Upper lobe of left lung (tissue), 6 donors: ENCODE data around the gene UNKL. TPM values are rescaled to one million over a fixed set of nuclear protein-coding genes. Genes with fewer than 3 reads are reported as not detected.
A peak's percentile ranks its signal among the peaks of the same experiment; 100 is the strongest.

Experiments
- ATAC-seq, 2 donors: fragments of 200-7000 bp; cut with Tn5 transposase; one replicate each; pipeline ENCODE4 v1.9.1; 2022; ENCODE audit warnings: mild to moderate bottlenecking in 2 of 2, moderate library complexity in 2 of 2; ENCODE audit not compliant: low FRiP score in 2 of 2
- DNase-seq, 2 donors: peaks; one replicate each; pipeline ENCODE4 v3.0.0-alpha.2; 2019 to 2020
- H3K27ac ChIP-seq, 4 donors: fragments of 200-600 bp; sonication (generic); one replicate each; pipeline ENCODE4 v1.5.1; 2016 to 2019
- H3K27me3 ChIP-seq, 4 donors: fragments of 200-600 bp; sonication (generic); one replicate each; pipeline ENCODE4 v1.5.1; 2017 to 2019
- H3K36me3 ChIP-seq, 4 donors: fragments of 200-600 bp; sonication (generic); one replicate each; pipeline ENCODE4 v1.5.1; 2016 to 2019
- H3K4me1 ChIP-seq, 4 donors: fragments of 200-600 bp; sonication (generic); one replicate each; pipeline ENCODE4 v1.5.1; 2018 to 2019
- H3K4me3 ChIP-seq, 4 donors: fragments of 200-600 bp; sonication (generic); one replicate each; pipeline ENCODE4 v1.5.1; 2017 to 2019; ENCODE audit warnings: mild to moderate bottlenecking in 2 of 4, moderate library complexity in 1 of 4
- H3K9me3 ChIP-seq, 4 donors: fragments of 200-600 bp; sonication (generic); one replicate each; pipeline ENCODE4 v1.5.1; 2018 to 2019
- CTCF ChIP-seq, 6 experiments: fragments of 450-650 bp in 4 of 6; fragments of 200-600 bp in 2 of 6; sonication (generic) in 2 of 6; IDR thresholded peaks; one replicate each; pipeline ENCODE4 v1.5.1; 2016 to 2019; ENCODE audit warnings: antibody characterized with exemption in 6 of 6
- EP300 ChIP-seq, 4 donors: sonication (generic); formaldehyde crosslinking; IDR thresholded peaks; one replicate each; pipeline ENCODE4 v1.5.1; 2017; ENCODE audit warnings: antibody characterized with exemption in 4 of 4, control low read depth in 2 of 4
- POLR2A ChIP-seq, 4 donors: fragments of 450-650 bp; IDR thresholded peaks; one replicate each; pipeline ENCODE4 v1.5.1; 2016 to 2017; ENCODE audit warnings: antibody characterized with exemption in 4 of 4, mild to moderate bottlenecking in 2 of 4
- POLR2AphosphoS5 ChIP-seq, 2 donors: sonication (generic); formaldehyde crosslinking; IDR thresholded peaks; one replicate each; pipeline ENCODE4 v1.5.1; 2017; ENCODE audit warnings: antibody characterized with exemption in 2 of 2
- WGBS, 2 donors: methylation state at CpG; one replicate each; pipeline ENCODE4 v1.1.5; 2017 to 2018; 5-methylcytosine and 5-hydroxymethylcytosine counted together
- total RNA-seq, 6 donors: library from RNA; depleted of rRNA in 4 of 6; stranded (reverse); fragments of >200 nt in 4 of 6; gene quantifications; one replicate each; pipeline versions ENCODE4 v1.1.0 to v1.2.1, GENCODE V29; 2016 to 2021
- donor health status: DM: no; HTN: no; CAD: no; lungs with moderate emphysema.
- donor health status: DM: no; HTN: yes; CAD: no; lungs with severe emphysema.

UNKL gene
- total RNA-seq, 6 donors from 2014 or later, result 7.6 to 83.8 (median 28.0) TPM

GRCh38 chr16:1395444-1396031 is 19.0 kb downstream of the UNKL start:
- WGBS, 2 donors, result 89 to 94% methylated on average over 11 to 22 of the region's 22 CpGs
- Histone ChIP-seq H3K4me1 (no peaks in the 10 kb centered on the region), H3K4me3 (no peak overlapping the region), H3K27ac (no peak overlapping the region), H3K9me3 (no peaks in the 10 kb centered on the region), H3K36me3 (peaks cover 26 to 87% (median 68%) of the 10 kb centered on the region in 4 donors), H3K27me3 (no peaks in the 10 kb centered on the region)
- ATAC-seq (no peak), DNase-seq (no peak)
- TF ChIP-seq EP300 (IDR thresholded peaks at IDR 0.05), result no peak
- no peak for TF ChIP-seq POLR2A (IDR thresholded peaks at IDR 0.05)
- no peak for TF ChIP-seq CTCF (IDR thresholded peaks at IDR 0.05)

- 91 to 93% methylated on average over 12 to 19 of the region's 19 CpGs for WGBS, 2 donors
- ATAC-seq (peak in 1 of 2 donors; percentile 14), DNase-seq (no peak)
- Histone ChIP-seq H3K4me1 (no peaks in the 10 kb centered on the region), H3K36me3 (peaks cover 29 to 87% (median 68%) of the 10 kb centered on the region in 4 donors), H3K27ac (no peak overlapping the region), H3K27me3 (no peaks in the 10 kb centered on the region), H3K9me3 (no peaks in the 10 kb centered on the region), H3K4me3 (no peak overlapping the region)
- no peak for TF ChIP-seq POLR2AphosphoS5 (IDR thresholded peaks at IDR 0.05)
- no peak for TF ChIP-seq EP300 (IDR thresholded peaks at IDR 0.05)
- TF ChIP-seq POLR2A (IDR thresholded peaks at IDR 0.05), result no peak
- no peak for TF ChIP-seq CTCF (IDR thresholded peaks at IDR 0.05)
Measured at GRCh38 chr16:1394367-1394951, 20.0 kb downstream of the UNKL start.

- Histone ChIP-seq H3K36me3 (peaks cover 22 to 87% (median 68%) of the 10 kb centered on the region in 4 donors), H3K9me3 (no peaks in the 10 kb centered on the region), H3K4me1 (no peaks in the 10 kb centered on the region), H3K27ac (no peak overlapping the region), H3K27me3 (no peaks in the 10 kb centered on the region), H3K4me3 (no peak overlapping the region)
- ATAC-seq, result no peak
- TF ChIP-seq EP300 (IDR thresholded peaks at IDR 0.05) (no peak), POLR2AphosphoS5 (IDR thresholded peaks at IDR 0.05) (no peak), POLR2A (IDR thresholded peaks at IDR 0.05) (no peak), CTCF (IDR thresholded peaks at IDR 0.05) (no peak)
- DNase-seq, result no peak
- WGBS, 2 donors, result 95% methylated on average over 11 to 15 of the region's 21 CpGs
Measured at GRCh38 chr16:1393613-1394176, 20.8 kb downstream of the UNKL start.

GRCh38 chr16:1392826-1393225 is 21.7 kb downstream of the UNKL start:
- Histone ChIP-seq H3K27me3 (no peaks in the 10 kb centered on the region), H3K4me3 (no peak overlapping the region), H3K36me3 (peaks cover 21 to 87% (median 66%) of the 10 kb centered on the region in 4 donors), H3K4me1 (no peaks in the 10 kb centered on the region), H3K27ac (no peak overlapping the region), H3K9me3 (no peaks in the 10 kb centered on the region)
- no peak for ATAC-seq
- TF ChIP-seq POLR2A (IDR thresholded peaks at IDR 0.05), result no peak
- no peak for TF ChIP-seq CTCF (IDR thresholded peaks at IDR 0.05)
- no peak for TF ChIP-seq EP300 (IDR thresholded peaks at IDR 0.05)
- TF ChIP-seq POLR2AphosphoS5 (IDR thresholded peaks at IDR 0.05), result no peak
- DNase-seq, result no peak
- WGBS, 2 donors, result 93 to 94% methylated on average over 15 to 17 of the region's 17 CpGs
